ENCODE measurements around the gene TAOK2. TPM values are rescaled to one million over a fixed set of nuclear protein-coding genes. Genes with fewer than 3 reads are reported as not detected.
"Not testable (repeated sequence)": the region's sequence is repeated elsewhere in the genome, so short reads cannot be mapped to it uniquely, and the experiment has no call there.

TAOK2 gene
- 10 to 100 TPM; 34.9 to 37.9 (median 37.8) TPM for total RNA-seq

DNA sequence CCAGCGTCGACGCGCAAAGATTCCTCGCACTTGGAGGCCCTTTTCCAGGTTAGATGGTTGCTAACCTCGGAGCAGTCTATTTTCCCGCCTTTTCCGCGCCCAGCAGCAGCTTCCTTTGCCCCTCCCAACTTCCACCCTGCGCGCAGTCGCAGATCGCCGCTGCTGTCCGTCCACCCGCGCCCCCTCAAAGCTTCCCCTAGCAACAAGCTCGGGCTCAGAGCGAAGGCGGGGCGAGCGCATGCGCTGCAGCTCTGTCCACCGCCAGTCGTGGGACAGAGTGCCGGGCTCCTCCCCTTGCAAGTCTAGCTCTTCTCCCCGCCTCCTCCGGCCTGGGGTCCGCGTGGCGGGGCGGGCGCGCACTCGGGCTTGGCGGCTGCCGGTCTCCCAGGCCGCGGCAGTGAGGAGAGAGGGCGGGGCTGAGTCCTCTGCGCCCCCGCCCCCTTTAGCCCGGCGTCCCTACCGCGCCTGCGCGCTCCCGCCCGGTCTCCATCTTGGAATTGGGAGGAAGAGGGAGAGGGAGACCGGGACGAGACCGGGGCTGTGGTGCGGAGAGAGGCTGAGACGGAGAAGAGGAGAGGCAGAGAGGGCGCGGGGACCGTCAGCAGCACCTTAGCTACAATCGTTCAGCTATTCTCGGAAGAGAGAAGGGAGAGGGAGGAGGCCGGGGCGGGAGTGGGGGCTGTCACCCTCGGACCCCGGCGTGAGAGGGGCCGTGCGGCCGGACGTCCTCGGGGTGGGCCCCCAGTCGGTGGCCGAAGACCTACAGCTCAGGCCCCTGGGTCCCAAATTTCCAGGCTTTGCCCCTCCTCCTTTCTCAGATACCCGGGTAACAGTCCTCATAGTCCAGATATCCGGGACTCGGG lies at the start of gene TAOK2:
TSS of gene TAOK2 (plus strand) at position 485 of the 863 bp plus-strand sequence. CDS start 3,905 bp downstream, outside the sequence.
- peaks cover 32% of the 10 kb centered on the region for H3K4me1 Mint-ChIP-seq (ENCODE audit: low read depth)
- peak within 1 kb of the TSS; percentile 95 for H3K4me3 Mint-ChIP-seq
- peak; percentile 99 for ATAC-seq
- DNase-seq = peak; percentile 90
- no peaks in the 10 kb centered on the region for H3K9me3 Mint-ChIP-seq
- peaks cover 11% of the 10 kb centered on the region for H3K36me3 Mint-ChIP-seq (ENCODE audit: insufficient read depth)
- H3K27me3 Mint-ChIP-seq (ENCODE audit: low read depth) = no peaks in the 10 kb centered on the region

DNA sequence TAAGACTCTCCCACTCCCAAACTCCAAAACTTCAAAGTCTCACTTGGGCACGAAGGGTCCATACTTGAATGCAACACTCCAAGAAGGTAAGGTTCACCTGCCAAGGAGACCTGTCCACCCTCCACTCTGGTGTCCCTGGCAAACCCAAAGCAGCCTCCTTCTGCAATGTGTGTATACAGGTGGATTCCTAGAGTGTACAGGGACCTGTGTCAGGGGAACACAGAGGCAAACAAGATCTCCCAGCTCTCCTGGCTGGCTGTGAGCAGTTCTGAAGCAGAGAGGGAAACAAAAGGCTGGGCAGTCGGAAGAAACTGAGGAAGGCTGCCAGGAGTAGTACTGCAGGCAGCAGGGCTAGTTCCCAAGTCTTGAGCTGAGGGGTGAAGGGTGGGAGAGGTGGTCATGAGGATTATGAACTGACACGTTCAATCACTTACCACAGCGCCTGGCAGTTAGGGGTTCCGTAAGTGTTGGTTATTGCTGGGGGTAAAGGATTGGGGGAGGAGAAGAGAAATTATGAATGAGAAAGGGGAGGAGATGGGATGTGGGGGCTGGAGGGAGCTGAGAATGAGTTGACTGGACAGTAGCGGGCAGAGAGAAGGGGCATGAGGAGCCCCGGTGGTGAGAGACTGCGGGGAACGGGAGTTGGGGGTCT lies 48.4 kb upstream of the TAOK2 start:
- H3K27me3 Mint-ChIP-seq (ENCODE audit: low read depth) = no peaks in the 10 kb centered on the region
- peaks cover 20% of the 10 kb centered on the region for H3K36me3 Mint-ChIP-seq (ENCODE audit: insufficient read depth)
- DNase-seq = no peak
- peak in 1 of 2 donors; percentile 6 for ATAC-seq
- H3K9me3 Mint-ChIP-seq = no peaks in the 10 kb centered on the region
- peaks cover 48% of the 10 kb centered on the region for H3K4me1 Mint-ChIP-seq (ENCODE audit: low read depth)
- peak overlapping the region; percentile 91 for H3K4me3 Mint-ChIP-seq

DNA sequence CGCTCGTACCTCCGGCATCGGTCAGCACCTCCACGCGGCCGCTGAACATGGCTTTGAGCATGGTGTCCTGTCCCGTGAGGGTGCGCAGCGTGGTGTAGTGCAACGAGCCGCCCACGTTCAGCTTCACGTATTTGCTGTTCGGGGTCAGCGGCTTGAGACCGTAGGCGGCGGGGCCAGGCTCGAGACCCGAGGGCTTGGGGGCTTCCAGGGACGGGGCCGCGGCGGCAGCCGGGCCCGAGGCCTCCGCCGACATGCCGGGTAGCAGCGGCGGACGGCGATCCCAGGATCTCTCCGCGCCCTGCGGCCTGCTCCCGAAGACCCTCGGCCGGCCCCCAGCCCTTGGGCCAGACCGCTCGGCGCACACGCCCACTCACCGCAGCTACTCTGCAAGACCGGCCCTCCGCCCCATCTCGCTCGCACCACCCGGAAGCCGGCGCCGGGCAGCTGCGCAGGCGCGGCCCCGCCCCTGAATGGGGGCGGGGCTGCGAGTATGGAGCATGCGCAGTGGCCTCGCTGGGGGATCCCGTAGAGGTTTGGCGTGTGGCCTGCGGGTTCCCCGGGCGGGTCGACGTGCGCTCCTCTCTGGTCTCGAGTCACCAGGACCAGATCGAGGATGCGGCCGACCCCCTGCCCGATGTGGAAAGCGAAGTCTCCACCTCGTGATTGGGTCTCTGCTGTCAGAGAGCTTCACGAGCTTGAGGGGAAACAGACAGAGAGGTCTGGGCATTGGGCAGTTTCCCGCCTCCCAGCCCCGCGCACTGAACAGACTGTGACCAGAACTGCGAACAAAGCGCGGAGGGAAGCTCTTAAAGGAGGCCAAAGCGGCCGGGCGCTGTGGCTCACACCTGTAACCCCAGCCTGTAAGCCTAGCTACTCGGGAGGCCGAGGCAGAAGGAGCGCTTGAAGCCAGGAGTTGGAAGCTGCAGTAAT lies 47.6 kb upstream of the TAOK2 start, which contains the start of gene KCTD13:
TSS of gene KCTD13 (minus strand) at position 446 of the 930 bp plus-strand sequence. CDS start at position 253, 193 bp downstream.
- no peaks in the 10 kb centered on the region for H3K9me3 Mint-ChIP-seq
- peak within 1 kb of the TSS; percentile 91 for H3K4me3 Mint-ChIP-seq
- peaks cover 12% of the 10 kb centered on the region for H3K36me3 Mint-ChIP-seq (ENCODE audit: insufficient read depth)
- DNase-seq (peak; percentile 86), ATAC-seq (peak; percentile 89 to 91)
- peaks cover 41% of the 10 kb centered on the region for H3K4me1 Mint-ChIP-seq (ENCODE audit: low read depth)
- no peaks in the 10 kb centered on the region for H3K27me3 Mint-ChIP-seq (ENCODE audit: low read depth)

DNA sequence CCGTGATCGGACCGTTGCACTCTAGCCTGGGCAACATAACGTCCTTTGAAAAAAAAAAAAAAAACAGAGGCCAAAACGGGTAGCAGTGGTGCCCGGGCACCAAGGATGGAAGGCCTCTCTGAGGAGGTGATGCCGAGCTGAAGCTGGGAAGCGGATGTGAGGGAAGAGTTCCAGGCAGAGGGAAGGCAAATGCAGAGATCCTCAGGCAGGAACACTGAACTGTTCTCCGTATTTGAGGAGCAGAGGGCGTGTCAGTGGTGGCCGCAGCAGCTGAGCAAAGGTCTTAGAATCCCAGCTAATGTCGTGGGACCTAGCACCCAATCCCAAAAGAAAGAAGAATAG lies 47.0 kb upstream of the TAOK2 start:
- peaks cover 8% of the 10 kb centered on the region for H3K36me3 Mint-ChIP-seq (ENCODE audit: insufficient read depth)
- no peaks in the 10 kb centered on the region for H3K27me3 Mint-ChIP-seq (ENCODE audit: low read depth)
- ATAC-seq (no peak), DNase-seq (no peak)
- peaks cover 37% of the 10 kb centered on the region for H3K4me1 Mint-ChIP-seq (ENCODE audit: low read depth)
- H3K9me3 Mint-ChIP-seq = no peaks in the 10 kb centered on the region
- peak overlapping the region; percentile 91 for H3K4me3 Mint-ChIP-seq

GRCh38 chr16:29927070-29927905 lies 46.4 kb upstream of the TAOK2 start:
- ATAC-seq = no peak
- no peak for DNase-seq
- H3K9me3 Mint-ChIP-seq = no peaks in the 10 kb centered on the region
- no peaks in the 10 kb centered on the region for H3K27me3 Mint-ChIP-seq (ENCODE audit: low read depth)
- H3K36me3 Mint-ChIP-seq (ENCODE audit: insufficient read depth) = peaks cover 8% of the 10 kb centered on the region
- H3K4me1 Mint-ChIP-seq (ENCODE audit: low read depth) = peaks cover 37% of the 10 kb centered on the region
- peak overlapping the region; percentile 91 for H3K4me3 Mint-ChIP-seq

DNA sequence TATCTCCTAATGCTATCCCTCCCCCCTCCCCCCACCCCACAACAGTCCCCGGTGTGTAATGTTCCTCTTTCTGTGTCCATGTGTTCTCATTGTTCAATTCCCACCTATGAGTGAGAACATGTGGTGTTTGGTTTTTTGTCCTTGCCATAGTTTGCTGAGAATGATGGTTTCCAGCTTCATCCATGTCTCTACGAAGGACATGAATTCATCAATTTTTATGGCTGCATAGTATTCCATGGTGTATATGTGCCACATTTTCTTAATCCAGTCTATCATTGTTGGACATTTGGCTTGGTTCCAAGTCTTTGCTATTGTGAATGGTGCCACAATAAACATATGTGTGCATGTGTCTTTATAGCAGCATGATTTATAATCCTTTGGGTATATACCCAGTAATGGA lies 41.9 kb upstream of the TAOK2 start:
- H3K27me3 Mint-ChIP-seq (ENCODE audit: low read depth); H3K4me1 Mint-ChIP-seq (ENCODE audit: low read depth); H3K9me3 Mint-ChIP-seq; DNase-seq; H3K36me3 Mint-ChIP-seq (ENCODE audit: insufficient read depth); ATAC-seq; H3K4me3 Mint-ChIP-seq: not testable (repeated sequence)

- Mint-ChIP-seq H3K4me3 (no peak overlapping the region), H3K4me1 (ENCODE audit: low read depth) (no peaks in the 10 kb centered on the region), H3K9me3 (no peaks in the 10 kb centered on the region), H3K36me3 (ENCODE audit: insufficient read depth) (no peaks in the 10 kb centered on the region), H3K27me3 (ENCODE audit: low read depth) (peaks cover 5% of the 10 kb centered on the region)
- no peak for DNase-seq
- ATAC-seq = no peak
Observed at GRCh38 chr16:29940656-29941055, 33.0 kb upstream of the TAOK2 start.

DNA sequence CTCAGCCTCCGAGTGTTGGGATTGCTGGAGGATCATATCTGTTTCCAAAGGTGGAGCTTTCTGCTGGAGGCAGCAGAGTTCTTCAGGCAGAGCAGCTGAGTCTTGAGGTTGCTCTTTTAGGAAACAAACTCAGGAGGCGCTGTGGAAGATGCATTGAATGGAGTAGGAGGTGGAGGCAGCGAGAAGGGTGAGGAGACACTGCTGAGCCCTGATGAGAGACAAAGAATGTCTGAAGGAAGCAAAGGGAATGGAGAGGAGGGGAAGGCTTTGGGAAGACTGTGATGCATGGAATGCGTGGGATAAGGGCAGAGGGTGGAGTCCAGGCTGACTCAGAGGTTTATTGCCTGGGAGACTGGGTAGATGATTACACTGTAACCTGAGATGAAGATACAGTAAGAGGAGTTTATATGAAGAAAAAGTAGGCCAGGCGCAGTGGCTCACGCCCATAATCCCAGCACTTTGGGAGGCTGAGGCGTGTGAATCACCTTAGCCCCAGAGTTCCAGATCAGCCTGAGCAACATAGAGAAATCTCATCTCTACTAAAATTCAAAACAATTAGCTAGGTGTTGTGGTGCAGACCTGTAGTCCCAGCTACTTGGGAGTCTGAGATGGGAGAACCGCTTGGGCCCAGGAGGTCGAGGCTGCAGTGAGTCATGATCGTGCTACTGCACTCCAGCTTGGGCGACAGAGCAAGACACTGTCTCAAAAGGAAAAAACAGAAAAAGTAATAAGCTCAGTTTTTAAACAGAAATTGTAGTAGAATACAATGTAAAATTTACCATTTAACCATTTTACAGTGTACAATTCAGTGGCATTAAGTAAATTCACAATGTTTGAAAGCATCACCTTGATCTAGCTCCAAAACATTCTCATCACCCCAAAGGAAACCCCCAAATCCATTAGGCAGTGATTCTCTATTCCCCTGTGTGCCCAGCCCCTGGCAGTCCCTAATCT lies 29.5 kb upstream of the TAOK2 start:
- ATAC-seq = no peak
- H3K36me3 Mint-ChIP-seq (ENCODE audit: insufficient read depth) = no peaks in the 10 kb centered on the region
- no peaks in the 10 kb centered on the region for H3K9me3 Mint-ChIP-seq
- H3K4me3 Mint-ChIP-seq = no peak overlapping the region
- H3K4me1 Mint-ChIP-seq (ENCODE audit: low read depth) = no peaks in the 10 kb centered on the region
- DNase-seq = no peak
- H3K27me3 Mint-ChIP-seq (ENCODE audit: low read depth) = peaks cover 5% of the 10 kb centered on the region

DNA sequence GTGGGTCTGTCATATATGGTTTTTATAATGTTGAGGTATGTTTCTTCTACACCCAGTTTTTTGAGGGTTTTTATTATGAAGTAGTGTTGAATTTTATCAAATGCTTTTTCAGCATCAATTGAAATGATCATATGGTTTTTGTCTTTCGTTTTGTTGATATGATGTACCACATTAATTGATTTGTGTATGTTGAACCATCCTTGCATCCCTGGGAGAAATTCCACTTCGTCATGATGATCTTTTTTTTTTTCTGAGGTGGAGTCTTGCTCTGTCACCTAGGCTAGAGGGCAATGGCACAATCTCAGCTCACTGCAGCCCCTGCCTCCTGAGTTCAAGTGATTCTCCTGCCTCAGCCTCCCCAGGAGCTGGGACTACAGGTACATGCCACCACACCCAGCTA lies 25.8 kb upstream of the TAOK2 start:
- no peak for DNase-seq
- Mint-ChIP-seq H3K27me3 (ENCODE audit: low read depth) (peaks cover 2% of the 10 kb centered on the region), H3K4me3 (no peak overlapping the region), H3K36me3 (ENCODE audit: insufficient read depth) (peaks cover 1% of the 10 kb centered on the region), H3K9me3 (peaks cover 11% of the 10 kb centered on the region), H3K4me1 (ENCODE audit: low read depth) (no peaks in the 10 kb centered on the region)
- ATAC-seq = no peak

- Mint-ChIP-seq H3K27me3 (ENCODE audit: low read depth) (peaks cover 4% of the 10 kb centered on the region), H3K4me1 (ENCODE audit: low read depth) (no peaks in the 10 kb centered on the region), H3K4me3 (no peak overlapping the region), H3K36me3 (ENCODE audit: insufficient read depth) (peaks cover 1% of the 10 kb centered on the region), H3K9me3 (peaks cover 11% of the 10 kb centered on the region)
- ATAC-seq (no peak), DNase-seq (no peak)
Observed at GRCh38 chr16:29950806-29951461, 22.7 kb upstream of the TAOK2 start.

- Mint-ChIP-seq H3K9me3 (peaks cover 11% of the 10 kb centered on the region), H3K4me1 (ENCODE audit: low read depth) (no peaks in the 10 kb centered on the region), H3K4me3 (no peak overlapping the region), H3K27me3 (ENCODE audit: low read depth) (peaks cover 4% of the 10 kb centered on the region), H3K36me3 (ENCODE audit: insufficient read depth) (peaks cover 1% of the 10 kb centered on the region)
- ATAC-seq (no peak), DNase-seq (no peak)
Observed at GRCh38 chr16:29951625-29952365, 21.9 kb upstream of the TAOK2 start.

DNA sequence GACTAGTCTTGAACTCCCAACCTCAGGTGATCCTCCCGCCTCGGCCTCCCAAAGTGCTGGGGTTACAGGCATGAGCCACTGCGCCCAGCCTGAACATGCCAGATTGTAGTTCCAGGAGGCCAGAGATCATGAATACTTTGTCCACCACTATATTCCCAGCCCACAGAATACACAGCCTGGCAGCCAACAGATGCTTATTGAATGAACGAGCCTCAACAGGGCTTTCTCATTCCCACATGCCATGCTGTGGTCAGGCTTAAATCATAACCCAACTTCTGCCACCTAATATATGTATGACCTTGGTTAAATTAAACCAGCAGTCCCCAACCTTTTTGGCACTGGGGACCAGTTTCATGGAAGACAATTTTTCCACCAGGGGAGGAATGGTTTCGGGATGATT lies 14.9 kb upstream of the TAOK2 start:
- H3K9me3 Mint-ChIP-seq = no peaks in the 10 kb centered on the region
- DNase-seq (no peak), ATAC-seq (no peak)
- no peak overlapping the region for H3K4me3 Mint-ChIP-seq
- peaks cover 2% of the 10 kb centered on the region for H3K27me3 Mint-ChIP-seq (ENCODE audit: low read depth)
- H3K36me3 Mint-ChIP-seq (ENCODE audit: insufficient read depth) = no peaks in the 10 kb centered on the region
- peaks cover 16% of the 10 kb centered on the region for H3K4me1 Mint-ChIP-seq (ENCODE audit: low read depth)

Measured in activated T-cell treated with anti-CD3 and anti-CD28 coated beads, Interleukin-2, amount 50 U/mL, for 4 hours (primary cell).